GM13977 (cell line): Measurements from ENCODE around the gene CACTIN.
"Not testable (repeated sequence)": the region's sequence is repeated elsewhere in the genome, so short reads cannot be mapped to it uniquely, and the experiment has no call there.

ENCODE experiments used
- DNase-seq: peaks from one replicate; pipeline ENCODE4 v3.0.0; 2012; ENCODE audit warnings: low spot score
- in situ Hi-C: fragments of 300-500 bp; cut with MboI; formaldehyde crosslinking; loops from one replicate; pipeline ENCODE4 v1.12.0; 2022; ENCODE audit warnings: low sequenced_read_pairs, low pct_unique_long_range_greater_than_20kb, mixed read lengths, inconsistent platforms; ENCODE audit not compliant: unreplicated experiment
- TF ChIP-seq, protein P1 (sequence below): IDR thresholded peaks from 2 replicates; pipeline ENCODE4 v1.5.1; 2012; ENCODE audit warnings: mild to moderate bottlenecking, control low read depth; ENCODE audit not compliant: insufficient read depth; ENCODE audit errors: extremely low read depth, missing control alignments

Gene CACTIN

DNA sequence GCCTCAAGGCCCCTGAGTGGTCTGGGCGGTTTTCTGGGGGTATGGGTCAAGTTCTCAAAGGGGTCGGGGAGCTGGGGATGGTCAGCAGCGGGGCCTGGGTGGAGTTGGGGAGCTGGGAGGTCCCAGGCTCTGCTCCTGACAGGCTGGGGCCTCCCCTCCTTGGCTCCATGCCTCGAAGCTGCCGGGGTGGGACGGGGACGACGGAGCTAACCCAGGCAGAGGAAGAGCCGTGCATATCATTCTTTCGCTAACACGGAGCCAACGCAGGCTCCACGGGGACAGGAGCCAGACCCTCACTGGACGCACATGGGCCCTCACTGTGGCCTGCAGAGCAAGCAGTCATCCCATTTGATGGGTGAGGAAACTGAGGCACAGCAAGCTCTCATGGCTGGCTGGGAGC is 25.8 kb upstream of the CACTIN start:
- in situ Hi-C loops: no loop called here
- TF ChIP-seq, protein P1, sequence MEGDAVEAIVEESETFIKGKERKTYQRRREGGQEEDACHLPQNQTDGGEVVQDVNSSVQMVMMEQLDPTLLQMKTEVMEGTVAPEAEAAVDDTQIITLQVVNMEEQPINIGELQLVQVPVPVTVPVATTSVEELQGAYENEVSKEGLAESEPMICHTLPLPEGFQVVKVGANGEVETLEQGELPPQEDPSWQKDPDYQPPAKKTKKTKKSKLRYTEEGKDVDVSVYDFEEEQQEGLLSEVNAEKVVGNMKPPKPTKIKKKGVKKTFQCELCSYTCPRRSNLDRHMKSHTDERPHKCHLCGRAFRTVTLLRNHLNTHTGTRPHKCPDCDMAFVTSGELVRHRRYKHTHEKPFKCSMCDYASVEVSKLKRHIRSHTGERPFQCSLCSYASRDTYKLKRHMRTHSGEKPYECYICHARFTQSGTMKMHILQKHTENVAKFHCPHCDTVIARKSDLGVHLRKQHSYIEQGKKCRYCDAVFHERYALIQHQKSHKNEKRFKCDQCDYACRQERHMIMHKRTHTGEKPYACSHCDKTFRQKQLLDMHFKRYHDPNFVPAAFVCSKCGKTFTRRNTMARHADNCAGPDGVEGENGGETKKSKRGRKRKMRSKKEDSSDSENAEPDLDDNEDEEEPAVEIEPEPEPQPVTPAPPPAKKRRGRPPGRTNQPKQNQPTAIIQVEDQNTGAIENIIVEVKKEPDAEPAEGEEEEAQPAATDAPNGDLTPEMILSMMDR: no peak
- no peak for DNase-seq

DNA sequence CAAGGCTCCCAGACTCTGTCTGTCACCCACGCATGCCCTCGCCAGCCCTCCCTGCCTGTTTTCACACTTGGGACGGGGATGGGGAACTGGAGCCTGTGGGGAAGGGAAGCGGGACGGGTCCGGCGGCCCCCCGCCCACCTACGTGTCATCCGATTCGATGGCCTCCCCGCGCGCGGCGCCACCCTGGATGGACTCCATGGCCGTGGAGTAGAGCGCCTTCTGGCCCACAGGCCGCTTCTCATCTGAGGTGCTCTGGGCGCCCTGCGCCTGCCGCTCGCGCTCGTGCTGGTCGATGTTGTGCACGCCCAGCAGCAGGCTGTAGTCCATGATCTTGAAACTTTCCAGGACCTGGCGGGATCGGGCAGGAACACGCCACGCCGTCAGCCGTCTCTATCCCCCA is 25.1 kb upstream of the CACTIN start:
- DNase-seq: no peak
- TF ChIP-seq, protein P1: no peak
- in situ Hi-C loops: no loop called here

DNA sequence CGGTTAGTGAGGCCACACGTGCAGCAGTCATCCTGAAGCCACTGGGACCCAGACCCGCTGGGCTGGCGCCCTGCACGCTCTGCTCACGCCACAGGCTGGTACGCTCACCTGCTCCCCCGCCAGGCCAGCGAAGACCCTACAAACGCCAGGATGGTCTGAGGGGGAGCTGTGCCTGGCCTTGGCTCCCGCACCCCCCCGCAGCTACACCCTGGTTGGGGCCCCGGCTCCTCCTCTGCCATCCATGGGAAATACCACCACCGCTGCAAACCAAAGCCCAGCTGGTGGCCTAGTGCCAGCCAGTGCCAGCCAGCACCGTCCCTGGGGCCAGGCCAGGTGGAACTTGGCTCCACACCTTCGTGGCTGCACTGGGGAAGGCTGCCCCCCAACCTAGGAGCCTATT is 23.3 kb upstream of the CACTIN start:
- TF ChIP-seq, protein P1: no peak

DNA sequence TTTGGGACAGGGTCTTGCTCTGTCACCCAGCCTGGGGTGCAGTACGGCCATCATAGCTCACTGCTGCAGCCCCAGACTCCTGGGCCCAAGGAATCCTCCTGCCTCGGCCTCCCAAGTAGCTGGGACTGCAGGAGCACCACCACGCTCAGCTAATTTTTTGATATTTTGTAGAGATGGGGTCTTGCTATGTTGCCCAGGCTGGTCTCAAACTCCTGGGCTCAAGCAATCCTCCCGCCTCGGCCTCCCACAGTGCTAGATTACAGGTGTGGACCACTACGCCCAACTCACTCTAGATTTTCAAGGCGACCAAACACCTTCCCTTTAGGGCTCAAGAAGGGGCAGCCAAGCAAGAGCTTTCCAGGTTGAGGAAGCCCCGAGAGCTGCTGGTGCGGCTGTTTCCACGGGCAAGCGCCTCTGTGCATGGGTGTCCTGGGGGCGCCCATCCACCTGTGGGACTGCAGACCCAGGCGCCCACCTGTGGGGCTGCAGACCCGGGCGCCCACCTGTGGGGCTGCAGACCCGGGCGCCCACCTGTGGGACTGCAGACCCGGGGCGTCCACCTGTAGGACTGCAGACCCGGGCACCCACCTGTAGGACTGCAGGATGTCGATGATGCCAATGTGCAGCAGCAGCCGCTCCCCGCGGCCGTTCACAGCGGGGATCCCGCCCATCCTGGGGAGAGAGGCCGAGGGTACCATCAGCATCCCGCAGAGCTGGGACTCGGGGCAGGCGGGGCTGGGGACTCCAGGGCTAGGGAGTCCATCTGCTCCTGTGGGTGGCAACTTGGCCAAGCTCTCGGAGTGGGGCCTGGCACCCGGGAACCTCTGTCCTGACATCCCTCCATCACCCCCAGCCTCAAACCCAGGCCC is 21.7 kb upstream of the CACTIN start:
- in situ Hi-C loops: no loop called here
- no peak for DNase-seq
- TF ChIP-seq, protein P1: no peak

More for the DNA sequence above, 23.3 kb upstream of the CACTIN start:
- in situ Hi-C loops: no loop called here
- no peak for DNase-seq

DNA sequence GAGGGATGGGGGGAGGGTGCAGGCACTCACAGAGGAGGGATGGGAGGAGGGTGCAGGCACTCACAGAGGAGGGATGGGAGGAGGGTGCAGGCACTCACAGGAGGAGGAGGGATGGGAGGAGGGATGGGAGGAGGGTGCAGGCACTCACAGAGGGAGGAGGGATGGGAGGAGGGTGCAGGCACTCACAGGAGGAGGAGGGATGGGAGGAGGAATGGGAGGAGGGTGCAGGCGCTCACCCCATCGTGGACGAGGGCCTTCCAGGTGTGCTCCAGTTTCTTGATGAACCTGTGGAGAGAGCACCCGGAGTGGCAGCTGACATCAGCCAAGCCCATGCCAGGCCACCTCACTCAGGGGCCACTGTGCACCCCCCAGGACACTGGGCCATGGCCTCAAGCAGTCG is 20.5 kb upstream of the CACTIN start:
- DNase-seq, in situ Hi-C loops: not testable (repeated sequence)

DNA sequence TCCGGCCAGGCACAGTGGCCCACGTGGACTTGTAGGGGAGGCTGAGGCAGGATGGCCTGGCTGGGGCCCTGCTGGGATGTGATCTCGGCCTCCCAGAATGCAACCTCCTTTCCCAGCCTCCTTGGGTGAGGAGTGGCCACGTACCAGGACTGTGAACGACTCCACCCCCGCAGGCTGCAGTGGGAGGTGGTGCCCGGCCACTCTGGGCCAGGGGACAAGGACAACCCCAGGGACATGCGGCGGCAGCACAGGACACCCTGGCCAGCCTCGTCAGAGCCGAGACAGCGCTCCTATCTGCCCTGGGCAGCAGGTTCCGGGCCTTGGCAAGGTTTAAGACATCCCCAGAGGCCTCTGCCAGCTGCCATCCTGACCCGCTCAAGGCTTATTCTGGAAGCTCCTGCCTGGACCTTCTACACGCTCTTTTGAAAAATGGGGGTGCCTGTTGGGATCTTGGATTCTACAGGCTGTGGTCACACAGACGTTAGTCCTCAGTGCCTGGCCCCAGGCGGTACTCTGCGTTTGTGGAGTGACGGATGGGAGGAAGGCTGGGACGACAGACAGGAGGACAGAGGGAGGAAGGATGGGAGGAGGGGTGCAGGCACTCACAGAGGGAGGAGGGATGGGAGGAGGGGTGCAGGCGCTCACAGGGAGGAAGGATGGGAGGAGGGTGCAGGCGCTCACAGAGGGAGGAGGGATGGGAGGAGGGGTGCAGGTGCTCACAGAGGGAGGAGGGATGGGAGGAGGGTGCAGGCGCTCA is 19.9 kb upstream of the CACTIN start:
- TF ChIP-seq, protein P1: no peak
- in situ Hi-C loops: no loop called here
- DNase-seq: no peak

DNA sequence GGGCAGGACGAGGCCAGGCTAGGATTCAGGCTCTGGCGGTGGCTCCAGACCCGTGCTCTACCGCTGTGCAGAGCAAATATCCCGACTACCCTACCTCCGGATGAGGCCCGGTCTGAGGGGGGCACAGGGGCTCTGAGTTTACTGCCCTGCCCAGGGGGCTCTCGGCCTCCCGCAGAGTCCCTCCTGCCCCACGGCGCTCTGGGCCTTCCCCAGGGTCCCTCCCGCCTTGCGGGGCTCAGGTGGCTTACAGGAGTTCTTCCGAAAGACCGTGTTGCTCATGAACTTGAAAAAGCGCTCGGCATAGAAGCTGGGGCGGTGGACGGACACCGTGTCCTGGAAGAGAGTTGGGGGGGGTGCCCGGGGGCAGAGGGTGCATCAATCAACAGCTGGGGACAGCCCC is 19.1 kb upstream of the CACTIN start:
- in situ Hi-C loops: no loop called here
- no peak for DNase-seq
- TF ChIP-seq, protein P1: no peak
